SW480 (cell line): Measurements from ENCODE around the gene OSBPL6.
"Not testable (repeated sequence)": the region's sequence is repeated elsewhere in the genome, so short reads cannot be mapped to it uniquely, and the experiment has no call there.

Experiments used
- DNase-seq: peaks from one replicate; pipeline ENCODE4 v3.0.0-alpha.2; 2016; ENCODE audit warnings: low spot score

The OSBPL6 gene

GRCh38 chr2:178306352-178307073 is 112.2 kb downstream of the OSBPL6 start:
- DNase-seq = peak; percentile 24

DNA sequence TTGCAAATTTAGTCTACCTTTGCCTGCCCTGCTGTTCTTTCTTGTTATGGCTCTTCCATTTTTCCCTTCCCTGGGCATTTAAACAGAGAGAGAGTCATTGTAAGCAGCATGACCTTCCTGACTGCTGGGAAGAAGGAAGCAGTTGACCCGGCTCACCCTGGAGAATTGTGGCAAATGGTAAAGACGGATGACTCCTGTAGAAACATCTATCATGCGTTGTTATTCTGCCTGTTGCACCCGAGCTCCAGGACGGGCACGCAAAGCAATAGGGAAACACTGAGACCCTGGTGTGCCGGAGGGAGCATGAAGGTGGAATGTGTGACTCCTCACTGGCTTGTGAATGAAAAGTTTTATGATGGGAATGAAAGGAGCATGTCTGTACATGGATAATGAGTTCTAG is 113.3 kb downstream of the OSBPL6 start:
- DNase-seq = no peak

GRCh38 chr2:178309541-178309940 is 115.2 kb downstream of the OSBPL6 start:
- no peak for DNase-seq

DNA sequence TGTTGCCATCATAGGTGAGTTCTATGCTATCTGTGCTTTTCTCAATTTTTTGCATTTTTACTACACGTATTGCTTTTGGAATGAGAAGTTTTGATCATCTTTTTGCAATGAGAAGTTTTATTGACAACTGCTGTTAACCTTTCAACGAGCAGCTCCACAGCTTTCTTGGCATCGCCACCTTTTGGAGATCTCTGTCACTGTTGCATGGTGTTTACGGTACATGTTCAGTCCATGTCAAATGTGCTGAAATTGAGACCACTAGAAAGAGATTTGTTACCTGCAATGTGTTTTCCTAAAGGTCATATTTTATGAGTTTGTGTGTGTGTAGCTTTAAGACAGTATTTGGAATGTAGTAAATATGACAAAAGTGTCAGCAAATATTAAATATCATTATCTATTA is 120.8 kb downstream of the OSBPL6 start:
- DNase-seq = no peak

DNA sequence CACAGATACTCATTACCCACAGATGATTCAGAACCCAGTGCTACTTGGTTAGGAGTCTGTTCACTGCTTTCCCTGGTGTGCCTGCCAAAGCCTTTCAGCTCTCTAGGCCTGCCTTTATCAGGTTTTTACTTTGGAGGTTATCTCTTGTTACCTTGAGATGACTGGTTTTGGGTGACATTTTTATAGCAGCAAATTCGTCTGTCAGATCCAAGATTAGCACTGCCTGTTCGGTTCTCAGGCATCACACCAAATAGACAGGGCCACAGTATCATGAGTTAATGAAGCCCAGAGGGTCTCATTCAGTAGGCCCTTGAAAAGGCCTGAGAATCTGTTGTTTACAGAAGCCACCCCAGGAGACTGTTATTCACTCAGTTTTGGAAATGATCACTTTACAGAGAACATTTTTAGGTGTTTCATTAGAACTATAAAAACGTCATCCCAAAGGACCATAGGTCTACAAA is 121.2 kb downstream of the OSBPL6 start:
- no peak for DNase-seq

GRCh38 chr2:178317811-178318210 is 123.5 kb downstream of the OSBPL6 start:
- DNase-seq = no peak

DNA sequence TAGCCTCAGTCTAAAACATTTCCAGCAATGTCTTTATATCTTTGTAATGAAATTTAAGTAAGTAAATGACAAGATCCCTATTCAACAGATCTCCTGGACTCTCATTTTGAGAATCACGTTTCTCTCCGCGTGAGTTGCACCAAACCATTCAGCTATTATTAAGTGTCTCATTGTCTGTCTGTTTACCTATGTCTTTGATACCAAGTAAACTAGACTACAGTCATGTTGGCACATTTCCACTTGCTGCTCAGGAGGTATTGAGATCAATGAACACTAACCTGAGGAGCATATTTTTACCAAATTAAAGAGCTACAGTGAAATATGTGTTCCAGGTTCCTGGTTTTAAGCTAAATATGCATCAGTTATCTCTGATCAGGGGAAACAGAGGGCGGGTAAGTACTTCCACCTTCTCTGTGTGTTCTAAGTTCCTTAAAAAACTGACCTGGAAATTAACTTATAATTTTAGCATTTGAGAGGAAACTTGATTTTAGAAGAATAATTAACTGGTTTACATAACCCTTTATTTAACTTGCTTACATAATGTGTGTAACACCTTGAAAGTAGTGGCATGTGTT is 125.8 kb downstream of the OSBPL6 start:
- no peak for DNase-seq

GRCh38 chr2:178322068-178322467 is 127.8 kb downstream of the OSBPL6 start:
- DNase-seq = no peak

- not testable (repeated sequence) for DNase-seq
Measured at GRCh38 chr2:178323331-178323730, 129.0 kb downstream of the OSBPL6 start.

- no peak for DNase-seq
Measured at GRCh38 chr2:178324077-178324476, 129.8 kb downstream of the OSBPL6 start.

GRCh38 chr2:178325268-178325667 is 131.0 kb downstream of the OSBPL6 start:
- no peak for DNase-seq

GRCh38 chr2:178327516-178327915 is 133.2 kb downstream of the OSBPL6 start:
- no peak for DNase-seq

DNA sequence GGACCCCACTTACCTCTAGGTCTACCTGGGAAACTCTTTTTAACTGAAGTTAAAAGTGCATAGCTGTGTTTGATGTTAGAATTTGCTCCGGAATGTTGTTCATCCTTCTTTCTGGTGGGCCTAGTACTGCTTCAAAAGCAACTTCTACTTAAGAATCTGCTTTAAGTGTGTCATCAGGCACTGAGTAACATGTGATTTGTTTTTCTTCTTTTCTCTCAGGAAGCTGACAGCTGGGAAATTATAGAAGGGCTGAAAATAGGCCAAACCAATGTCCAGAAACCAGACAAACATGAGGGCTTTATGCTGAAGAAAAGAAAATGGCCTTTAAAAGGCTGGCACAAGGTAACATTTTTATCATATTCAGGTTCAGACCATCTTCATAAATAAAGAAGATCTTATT is 133.7 kb downstream of the OSBPL6 start:
- no peak for DNase-seq

DNA sequence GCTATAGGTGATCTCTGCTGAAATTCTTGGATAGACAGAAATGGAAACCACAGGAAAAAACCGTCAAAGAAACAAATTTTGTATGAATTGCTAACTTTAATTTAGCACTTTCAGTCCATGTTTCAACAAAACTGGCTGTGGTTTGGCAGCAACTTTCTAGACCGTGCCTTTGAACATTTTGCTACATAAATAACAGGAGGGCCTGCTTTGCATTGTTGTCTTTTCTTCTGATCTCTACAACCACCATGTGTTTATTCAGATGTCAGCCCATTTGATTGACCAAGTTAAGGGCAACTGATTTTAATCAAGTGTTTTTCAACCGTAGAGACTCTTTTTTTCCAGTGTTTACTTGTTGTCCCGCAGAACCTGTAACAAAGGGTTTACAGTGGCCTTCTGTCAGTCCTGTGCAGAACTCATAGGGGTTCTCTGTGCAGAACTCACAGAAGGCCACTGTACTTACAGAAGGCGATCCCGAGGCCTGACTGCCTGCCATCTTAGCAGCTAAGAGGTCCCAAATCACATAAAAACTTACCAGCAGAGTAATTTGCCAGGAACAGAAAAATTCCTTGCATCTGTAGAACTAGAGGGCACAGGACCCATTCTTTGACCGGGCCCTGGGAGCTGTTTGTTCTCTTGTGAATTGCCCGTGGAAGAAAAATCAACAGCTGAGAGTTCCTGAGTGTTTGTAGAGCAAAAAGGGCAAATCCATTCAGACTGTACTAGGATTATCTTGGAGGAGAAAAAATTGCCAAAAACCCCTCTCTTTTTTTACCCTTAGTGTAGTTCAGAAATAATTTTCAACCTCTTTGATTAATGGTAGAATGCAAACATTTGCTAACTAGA is 136.1 kb downstream of the OSBPL6 start:
- no peak for DNase-seq

GRCh38 chr2:178331474-178332432 is 137.4 kb downstream of the OSBPL6 start:
- DNase-seq = no peak

DNA sequence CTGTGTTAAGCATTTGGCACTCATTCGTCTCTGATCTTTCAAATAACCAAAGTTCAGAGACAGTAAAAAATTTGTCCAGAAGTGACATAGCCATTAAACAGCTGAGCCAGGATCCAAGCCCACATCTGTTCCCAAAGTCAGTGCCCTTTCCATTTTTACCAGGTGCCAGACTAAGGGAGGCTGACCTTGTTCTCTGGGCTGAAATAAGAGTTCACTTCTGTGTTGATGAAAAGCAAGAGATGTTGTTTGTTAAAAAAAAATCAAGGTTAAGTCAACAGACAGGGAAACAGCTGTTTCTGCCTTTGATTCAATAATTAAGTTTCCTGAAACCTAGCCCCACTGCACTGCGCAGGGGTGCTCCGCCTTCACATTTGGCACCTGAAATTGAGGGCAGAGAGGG is 139.5 kb downstream of the OSBPL6 start:
- DNase-seq = no peak

DNA sequence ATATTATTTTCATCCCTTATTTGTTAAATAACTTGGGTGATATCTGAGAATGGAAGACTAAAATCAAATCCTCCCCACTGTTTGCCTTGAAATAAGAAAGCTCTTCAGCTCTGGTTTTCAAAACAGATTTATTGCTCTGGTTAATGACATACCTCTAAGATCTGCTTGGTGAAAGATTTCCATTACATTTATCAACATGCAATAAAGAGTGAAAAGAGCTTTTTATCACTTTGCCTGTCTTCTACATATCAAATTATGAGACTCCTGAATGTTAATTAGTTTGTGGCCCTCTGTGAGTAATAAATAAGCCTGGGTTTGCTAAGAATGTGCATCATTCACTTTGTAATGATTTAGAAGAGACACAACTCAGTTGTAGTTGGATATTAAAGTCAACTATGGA is 140.9 kb downstream of the OSBPL6 start:
- DNase-seq = no peak

- DNase-seq = no peak
Measured at GRCh38 chr2:178344121-178344520, 149.8 kb downstream of the OSBPL6 start.

DNA sequence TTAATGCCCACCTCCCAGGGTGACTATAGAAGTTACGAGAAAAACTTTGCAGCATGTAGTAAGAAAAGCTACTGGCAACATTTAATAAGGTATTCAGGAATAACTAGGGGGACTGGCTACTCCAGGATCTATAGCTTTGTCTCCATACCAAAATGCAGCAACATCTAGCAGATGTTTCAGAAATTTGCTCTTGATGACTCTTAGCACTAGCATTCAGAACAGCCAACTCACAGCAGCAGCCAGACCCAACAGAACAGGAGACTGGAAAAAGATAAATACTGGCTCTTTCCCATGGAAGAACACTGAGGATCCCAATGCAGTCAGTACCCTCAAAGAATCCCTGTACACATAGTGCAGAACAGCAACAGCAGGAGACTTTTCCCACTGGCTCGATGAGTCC is 151.6 kb downstream of the OSBPL6 start:
- no peak for DNase-seq

GRCh38 chr2:178350051-178350450 is 155.7 kb downstream of the OSBPL6 start:
- DNase-seq = no peak

GRCh38 chr2:178357704-178358103 is 163.4 kb downstream of the OSBPL6 start:
- DNase-seq = not testable (repeated sequence)
